Hematopoietic multipotent progenitor cell (in vitro differentiated cells): ENCODE measurements around the gene MYLK3. TPM values are rescaled to one million over a fixed set of nuclear protein-coding genes. Genes with fewer than 3 reads are reported as not detected.

Experiments
- DNase-seq, 3 donors: peaks; one replicate each; pipeline ENCODE4 v3.0.0-alpha.2; 2011 to 2015; ENCODE audit warnings: low read depth in 2 of 3, low spot score in 2 of 3
- total RNA-seq: library from RNA; depleted of rRNA; stranded (reverse); fragments of >200 nt; gene quantifications from one replicate; pipeline ENCODE4 v1.2.3, GENCODE V29; 2012

MYLK3 gene
- total RNA-seq, 1 donor, result 0.27 TPM

DNA sequence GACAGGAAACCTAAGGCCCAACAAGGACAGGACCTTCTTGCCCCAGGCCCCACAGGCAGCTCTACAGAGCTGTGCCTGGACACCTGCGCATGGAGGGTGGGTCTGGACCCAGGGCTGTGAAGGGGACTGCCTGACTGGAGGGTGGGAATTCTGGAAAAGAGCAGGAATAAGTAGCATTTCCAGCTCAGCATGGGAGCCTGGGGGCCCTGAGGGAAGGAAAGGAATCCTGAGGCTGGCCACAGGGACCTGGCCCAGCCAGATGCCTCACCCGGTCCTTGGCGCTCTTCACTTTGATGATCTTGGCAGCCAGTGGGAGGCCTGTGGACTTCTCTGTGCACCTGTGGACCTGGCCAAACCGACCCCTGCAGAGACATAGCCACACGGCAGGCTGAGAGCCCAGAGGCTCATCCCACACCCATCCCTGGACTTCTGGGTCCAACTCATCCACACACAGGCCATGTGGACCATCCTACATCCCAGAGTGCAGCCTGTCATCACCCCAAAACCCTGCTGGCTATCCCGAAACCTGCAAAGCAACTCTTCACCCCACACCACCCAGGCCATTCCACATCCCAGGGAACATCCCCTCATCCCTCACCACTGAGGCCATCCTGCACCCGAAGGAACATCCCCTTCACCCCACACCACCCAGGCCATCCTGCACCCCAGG, 18.7 kb downstream of the MYLK3 start:
- no peak for DNase-seq

DNA sequence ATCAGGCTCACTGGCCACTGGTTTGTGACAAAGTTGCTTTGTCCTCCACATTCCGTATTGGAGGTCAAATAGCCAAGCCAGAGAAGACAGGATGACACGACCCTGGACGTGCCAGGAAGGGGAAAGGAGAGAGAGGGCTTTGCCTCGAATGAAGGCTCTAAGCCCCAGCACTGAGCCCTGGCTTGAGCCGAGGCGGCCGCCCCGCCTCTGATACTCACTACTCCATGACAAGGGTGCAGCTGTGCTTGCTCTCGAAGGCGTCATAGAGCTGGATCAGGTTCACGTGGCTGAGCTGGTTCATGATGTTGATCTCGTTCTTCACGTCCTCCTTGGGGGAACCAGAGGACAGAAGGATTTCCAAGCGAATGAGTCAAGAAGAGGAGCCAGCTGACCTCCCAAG, 19.3 kb downstream of the MYLK3 start:
- DNase-seq, result no peak

DNA sequence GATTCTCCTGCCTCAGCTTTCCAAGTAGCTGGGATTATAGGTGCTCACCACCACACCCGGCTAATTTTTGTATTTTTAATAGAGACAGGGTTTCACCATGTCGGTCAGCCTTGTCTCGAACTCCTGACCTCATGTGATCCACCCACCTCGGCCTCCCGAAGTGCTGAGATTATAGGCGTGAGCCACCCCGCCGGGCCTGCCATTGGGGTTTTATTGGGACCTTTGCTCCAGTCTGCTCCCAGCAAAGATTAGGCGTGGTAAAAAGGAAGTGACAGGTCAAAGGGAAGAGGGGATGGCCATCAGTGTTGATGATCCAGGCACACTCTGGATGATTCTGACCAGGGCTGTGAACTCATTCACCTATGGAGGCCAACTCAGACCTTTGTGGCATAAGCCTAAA, 20.5 kb downstream of the MYLK3 start:
- no peak for DNase-seq

DNA sequence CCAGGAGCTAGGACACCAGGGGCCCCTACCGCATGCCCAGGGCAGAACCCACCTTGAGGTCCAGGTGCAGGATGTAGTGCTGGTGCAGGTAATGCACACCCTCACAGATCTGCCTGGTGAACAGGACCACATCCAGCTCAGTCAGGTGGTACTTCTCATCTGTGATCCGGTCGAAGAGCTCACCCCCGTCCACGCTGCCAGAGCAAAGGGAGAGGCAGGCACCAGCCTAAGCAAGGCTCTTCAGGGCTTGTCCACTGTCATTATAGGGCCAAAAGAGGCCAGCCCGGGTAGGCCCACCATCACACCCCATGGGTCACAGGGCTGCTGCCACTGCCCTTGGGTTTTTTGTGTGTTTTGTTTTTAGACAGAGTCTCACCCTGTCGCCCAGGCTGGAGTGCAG, 21.0 kb downstream of the MYLK3 start:
- no peak for DNase-seq

DNA sequence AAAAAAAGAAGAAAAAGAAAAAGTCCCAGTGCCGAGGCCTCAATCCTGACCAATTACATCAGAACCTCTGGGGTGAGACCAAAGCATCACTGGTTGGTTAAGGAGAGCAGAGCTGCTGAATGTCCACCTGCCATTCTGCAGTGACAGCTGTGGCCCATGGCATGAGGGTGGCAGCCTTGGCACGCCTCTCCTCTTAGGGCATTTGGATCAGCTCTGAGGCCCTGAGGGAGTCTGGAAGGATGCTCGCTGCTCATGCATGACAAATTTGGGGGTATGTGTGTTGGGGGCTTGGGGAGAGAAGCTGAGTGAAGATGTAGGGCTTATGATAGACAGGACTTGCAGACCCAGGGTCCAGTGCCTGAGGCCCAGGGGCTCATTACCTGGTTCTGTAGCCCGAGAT, 26.3 kb downstream of the MYLK3 start:
- DNase-seq, result no peak

DNA sequence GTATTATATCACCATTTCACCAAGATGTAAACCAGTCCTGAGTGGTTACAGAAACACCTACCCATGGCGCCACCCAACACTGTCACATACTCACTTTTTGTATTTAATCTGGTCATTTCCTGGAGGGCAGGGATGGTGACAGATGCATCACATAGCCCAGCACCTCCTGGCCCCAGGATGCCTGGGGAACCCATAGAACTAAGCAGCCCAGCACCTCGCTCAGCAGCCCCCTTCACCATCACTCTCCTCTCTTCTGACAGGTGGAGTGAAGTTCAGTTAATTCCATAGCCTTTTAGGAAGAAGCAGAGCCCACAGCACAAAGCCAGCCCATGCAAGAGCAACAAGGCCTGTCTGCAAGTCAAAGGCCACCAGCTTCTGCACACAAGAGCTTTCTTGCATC, 27.5 kb downstream of the MYLK3 start:
- DNase-seq, result no peak

DNA sequence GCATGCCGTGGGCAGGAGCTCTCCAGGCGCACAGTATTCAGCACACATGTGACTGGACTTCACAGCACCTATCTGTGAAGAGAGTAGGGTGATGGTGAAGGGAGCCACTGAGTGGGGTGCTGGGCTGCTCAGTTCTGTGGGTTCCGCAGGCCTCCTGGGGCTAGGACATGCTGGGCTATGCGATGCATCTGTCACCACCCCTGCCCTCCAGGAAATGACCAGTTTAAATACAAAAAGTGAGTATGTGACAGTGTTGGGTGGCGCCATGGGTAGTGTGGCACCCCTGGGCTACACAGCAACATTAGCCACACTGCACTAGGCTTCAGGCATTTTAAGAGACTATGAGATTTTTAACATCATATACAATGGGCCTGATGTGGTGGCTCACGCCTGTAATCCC, 28.6 kb downstream of the MYLK3 start:
- no peak for DNase-seq

DNA sequence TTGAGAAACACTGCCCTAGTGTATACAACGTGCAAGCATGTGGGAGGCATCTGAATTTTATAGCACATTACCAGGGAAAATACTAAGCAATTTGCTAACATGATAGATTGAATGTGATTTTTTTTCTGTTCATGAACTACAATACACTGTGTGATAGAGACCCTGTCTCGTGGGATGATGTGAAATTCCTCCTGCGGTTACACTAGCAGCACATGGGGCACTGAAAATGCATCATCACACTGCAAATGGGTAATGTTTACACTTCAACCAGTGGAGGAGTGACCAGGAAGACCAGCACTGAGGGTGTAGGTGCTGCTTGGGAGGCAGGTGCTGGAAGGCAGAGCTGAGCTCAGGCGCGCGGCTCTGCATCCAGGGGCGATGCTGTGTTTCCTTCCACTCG, 29.9 kb downstream of the MYLK3 start:
- DNase-seq, result no peak

DNA sequence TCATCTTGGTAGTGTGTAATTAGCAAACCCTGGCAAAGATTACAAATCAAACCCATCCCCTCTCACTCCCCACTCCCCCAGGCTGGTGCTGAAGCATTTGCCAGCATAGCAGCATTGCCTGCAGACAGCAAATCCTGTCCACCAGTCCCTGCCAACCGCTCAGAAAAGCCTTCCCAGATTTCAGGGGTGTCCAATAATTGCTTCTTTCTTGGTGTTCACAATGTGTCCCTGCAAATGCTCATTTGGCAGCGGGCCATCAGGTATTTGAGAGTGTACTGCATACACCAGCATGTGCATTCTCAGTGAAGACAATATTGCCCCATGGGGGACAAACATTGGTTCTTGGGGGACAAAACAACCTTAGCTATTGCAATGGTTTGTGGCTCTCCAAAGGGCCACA, 30.5 kb downstream of the MYLK3 start:
- no peak for DNase-seq

DNA sequence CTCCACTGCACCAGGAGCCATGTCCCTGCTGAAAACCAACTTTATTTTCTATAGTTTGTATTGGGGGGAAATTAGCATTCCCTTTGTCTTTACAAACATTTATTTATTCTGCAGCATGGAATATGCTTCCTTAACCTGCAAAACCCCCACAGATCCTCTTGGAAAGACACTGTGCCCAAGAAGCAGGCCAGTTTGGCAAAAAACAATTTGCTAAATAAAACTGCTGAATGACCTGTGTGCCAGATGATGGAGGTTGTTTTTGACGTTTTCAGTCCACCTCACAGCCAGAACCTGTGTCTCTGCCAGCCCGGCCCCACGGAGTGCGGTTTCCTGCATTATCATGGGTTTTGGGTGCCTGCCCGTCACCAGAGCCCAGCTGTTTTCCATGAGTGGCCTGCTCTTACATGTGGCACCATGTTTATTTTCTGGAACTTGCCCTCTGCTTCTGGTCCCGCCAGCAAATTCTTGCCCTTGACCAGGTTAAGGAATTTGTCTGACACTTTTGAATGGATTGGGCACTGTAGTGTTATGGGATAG, 32.3 kb downstream of the MYLK3 start:
- peak in 2 of 3 donors; percentile 24 to 73 for DNase-seq

DNA sequence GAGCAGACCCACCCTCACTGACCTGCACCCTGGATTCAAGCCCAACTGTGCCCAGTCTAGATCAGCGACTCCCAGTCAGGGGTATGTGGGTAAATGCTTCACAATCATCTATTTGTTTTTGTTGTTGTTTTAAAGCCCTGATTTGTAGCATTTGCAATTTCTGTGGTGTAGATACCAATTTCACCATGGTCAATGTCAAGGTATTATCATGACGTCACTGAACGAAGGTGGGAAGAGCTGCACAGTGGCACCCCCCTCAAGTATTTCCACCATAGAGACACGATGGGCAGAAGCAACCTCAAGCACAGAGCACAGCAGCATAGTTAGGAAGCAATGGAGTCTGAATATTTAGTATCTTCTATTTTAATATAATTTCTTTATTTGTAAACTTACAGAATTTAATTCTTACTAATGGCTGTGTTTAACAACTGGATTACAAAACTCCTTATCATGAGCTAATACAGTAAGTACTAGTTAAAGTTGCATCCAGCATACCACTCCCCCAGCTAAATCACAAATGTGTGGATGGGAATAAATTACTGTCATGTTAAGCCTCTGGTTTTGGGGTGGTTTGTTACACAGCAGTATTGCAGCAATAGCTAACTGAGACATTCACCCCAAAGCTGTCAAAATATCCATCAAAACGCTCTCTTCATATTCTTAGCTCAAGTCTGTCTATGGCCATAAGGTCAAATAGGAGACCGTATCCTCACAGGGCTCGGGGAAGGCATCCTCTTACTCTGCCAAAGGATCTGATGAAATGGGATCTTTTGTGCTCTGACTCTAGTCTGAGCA, 33.1 kb downstream of the MYLK3 start:
- DNase-seq, result no peak

DNA sequence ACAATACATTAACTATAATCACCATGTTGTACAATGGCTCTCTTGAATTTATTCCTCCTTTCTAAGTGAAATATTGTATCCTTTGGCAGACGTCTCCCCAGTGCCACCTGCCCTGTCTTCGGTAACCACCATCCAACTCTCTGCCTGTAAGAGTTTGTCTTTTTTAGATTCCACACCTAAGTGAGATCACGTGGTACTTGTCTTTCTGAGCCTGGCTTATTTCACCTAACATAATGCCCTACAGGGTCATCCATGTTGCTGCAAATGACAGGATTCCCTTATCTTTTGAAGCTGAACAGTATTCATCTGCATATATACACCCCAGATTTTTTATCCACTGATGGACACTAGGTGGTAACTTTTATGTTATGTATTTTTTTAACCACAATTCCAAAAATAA, 34.5 kb downstream of the MYLK3 start:
- no peak for DNase-seq

DNA sequence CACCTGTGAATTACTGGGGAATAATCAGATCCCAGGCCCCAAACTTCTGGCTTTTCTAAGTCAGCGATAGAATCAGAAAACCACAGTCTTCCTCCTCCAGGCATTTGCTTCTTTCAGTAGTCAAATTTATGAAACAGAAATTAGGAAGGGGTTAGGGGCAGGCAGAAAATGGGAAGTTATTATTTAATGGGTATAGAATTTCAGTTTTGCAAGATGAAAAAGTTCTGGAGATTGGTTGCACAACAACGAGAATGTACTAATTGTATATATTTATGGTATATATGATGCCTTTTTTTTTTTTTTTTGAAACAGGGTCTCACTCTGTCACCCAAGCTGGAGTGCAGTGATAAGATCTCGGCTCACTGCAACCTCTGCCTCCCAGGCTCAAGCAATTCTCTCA, 35.2 kb downstream of the MYLK3 start:
- peak in 1 of 3 donors; percentile 34 for DNase-seq

DNA sequence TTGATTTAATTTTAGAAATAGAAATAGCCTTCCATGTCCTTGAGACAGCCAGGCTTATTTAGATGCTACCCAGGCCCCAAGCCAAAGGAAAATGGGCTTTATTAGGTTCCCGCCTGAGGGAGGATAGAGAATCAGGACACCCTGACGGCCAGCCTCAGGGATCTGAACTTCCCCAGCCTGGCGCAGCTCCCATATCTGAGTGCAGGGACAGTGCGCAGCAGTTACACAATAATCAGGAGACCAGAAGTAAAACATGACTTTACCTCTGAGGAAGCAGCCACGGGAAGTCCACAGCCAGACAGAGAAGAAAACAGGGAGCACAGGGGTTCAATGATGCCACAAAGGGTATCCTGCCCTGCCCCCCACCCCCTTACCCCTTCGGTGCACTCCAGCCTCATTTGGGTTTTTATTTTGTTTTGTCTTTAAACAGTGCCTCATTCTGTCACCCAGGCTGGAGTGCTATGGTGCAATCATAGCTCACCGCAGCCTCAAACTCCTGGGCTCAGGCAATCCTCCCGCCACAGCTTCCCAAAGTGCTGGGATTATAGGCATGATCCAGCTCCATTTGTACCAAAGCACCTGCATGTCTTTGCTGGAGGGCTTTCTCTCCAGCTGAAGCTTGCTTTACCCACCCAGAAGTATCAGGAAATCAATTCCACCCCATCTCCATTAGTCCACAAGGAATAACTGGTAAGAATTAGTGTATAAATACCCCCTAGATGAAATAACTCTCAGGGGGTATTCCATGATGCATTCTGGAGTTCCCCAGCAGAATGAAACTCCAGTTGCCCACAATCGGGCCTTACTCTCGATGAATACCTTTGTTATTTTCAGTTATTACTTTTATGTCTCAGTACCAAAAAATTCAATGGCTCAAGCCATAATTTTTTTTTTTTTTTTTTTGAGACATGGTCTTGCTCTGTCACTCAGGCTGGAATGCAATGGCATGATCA, 36.8 kb downstream of the MYLK3 start:
- no peak for DNase-seq

DNA sequence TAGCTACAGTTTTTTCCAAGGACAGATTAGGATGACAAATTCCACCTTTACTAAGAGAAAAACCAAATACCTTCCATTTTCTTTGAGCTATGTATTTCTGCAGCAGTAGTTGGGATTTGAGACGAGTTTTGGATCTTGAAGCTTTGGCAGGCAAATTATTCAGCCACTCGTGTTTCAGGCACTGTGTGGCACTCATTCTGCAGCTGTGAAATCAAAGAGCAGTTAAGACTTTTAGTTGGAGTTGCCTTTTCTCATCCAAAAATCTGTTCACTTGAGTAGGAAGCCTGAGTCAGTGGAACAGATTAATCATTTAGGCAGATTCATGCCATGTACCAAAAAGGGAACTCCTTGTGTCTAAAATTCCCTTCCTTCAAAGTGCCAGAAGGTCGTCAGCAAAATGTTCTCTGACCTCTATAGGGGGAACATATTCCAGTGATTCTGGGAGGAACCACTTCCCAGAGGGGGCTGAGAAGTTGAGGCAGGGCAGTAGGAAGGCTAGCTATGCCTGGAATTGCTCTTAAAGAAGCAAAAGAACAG, 38.6 kb downstream of the MYLK3 start:
- DNase-seq, result peak in 1 of 3 donors; percentile 26

DNA sequence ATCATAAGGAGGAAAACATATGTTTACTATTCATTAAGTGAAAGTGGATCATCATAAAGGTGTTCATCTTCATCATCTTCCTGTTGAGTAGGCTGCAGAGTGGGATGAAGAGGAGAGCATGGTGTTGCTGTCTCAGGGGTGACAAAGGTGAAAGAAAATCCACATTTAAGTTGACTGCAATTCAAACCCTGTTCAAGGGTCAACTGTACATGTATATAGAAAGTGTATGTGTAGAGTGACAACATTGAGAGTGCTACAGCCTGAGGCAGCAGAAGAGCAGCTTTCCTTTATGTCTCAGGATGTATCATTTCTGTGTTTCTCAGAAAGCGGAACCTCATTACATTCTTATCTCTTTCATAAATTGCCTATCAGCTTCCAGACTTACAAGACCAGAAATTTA, 41.5 kb downstream of the MYLK3 start:
- no peak for DNase-seq

DNA sequence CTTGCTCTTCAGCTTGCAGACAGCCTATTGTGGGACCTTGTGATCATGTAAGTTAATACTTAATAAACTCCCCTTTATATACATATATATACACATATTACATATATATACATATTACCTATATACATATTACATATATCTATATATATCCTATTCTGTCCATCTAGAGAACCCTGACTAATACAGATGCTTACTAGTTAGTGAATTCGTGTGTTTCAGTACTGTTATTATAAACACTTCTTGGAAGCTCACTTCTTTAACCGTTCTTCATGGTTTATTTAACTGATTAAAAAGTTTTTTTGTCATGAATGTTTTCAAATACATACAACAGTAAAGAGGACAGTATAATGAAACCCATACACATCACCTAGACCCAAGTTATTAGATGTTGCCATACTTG, 46.1 kb downstream of the MYLK3 start:
- no peak for DNase-seq

DNA sequence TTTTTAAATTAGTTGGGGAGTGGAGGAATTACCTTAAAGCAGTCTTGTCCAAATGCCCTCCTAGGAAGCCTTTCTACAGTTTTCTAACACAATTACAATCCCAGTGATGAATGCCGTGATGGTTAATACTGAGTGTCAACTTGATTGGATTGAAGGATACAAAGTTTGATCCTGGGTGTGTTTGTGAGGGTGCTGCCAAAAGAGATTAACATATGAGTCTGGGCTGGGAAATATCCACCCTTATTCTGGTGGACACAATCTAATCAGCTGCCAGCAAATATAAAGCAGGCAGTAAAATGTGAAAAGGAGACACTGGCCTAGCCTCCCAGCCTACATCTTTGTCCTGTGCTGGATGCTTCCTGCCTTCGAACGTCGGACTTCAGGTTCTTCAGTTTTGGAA, 46.5 kb downstream of the MYLK3 start:
- DNase-seq, result no peak

DNA sequence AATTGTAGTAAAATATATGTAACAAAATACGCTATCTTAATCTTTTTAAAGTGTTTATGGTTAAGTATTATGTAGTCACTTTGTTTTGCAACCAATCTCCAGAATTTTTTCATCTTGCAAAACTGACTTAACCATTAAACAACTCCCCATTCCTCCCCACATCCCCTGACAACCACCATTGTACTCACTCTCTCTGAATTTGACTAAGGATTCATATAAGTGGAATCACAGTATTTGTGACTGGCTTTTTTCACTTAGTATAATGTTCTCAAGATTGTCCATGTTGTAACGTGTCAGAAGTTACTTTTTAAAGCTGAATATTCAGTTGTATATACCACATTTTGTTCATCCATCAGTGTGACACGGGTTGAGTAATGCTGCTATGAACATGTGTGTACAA, 48.1 kb downstream of the MYLK3 start:
- DNase-seq, result no peak

DNA sequence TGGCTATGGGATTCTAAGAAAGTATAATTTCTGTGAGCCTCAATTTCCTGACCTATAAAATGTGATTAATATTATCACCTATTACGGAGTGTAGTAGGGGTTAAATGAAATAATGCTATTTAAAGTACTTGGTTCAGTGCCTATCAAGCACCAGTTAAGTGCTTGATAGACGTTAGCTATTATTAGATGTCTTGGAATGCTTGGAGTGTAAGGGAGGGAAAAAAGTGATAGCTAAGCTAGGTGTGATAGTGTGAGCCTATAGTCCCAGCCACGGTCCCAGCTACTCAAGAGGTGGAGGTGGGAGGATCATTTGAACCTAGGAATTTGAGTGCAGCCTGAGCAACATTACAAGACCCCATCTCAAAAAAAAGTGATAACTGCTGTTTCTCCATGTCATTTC, 51.2 kb downstream of the MYLK3 start:
- DNase-seq, result no peak

DNA sequence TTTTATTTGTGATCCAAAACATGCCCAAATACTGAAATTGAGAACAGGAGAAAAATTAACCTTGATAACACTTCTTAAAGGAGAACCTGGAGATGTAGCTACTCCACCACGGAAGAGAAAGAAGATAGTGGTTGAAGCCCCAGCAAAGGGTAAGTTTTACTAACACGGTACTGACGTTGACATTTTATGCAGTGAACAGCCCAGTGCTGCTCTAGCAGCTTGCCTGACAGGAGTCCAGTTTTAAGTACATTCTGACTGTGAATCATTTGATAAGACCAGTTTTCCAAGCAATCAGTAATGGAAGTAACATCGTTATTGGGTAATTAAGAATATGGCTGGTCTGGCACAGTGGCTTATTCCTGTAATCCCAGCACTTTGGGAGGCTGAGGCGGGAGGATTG, 52.2 kb downstream of the MYLK3 start:
- no peak for DNase-seq
